NCI-H526 treated with DMSO at 0.1 percent for 48 hours (cell line): ENCODE results near the gene HS3ST3A1.

Experiments
- DNase-seq: peaks from one replicate; lab custom pipeline; 2025; lab: John Stamatoyannopoulos, UW

The HS3ST3A1 gene

GRCh38 chr17:13598353-13599167, 3.2 kb downstream of the HS3ST3A1 start:
- DNase-seq = no peak

DNA sequence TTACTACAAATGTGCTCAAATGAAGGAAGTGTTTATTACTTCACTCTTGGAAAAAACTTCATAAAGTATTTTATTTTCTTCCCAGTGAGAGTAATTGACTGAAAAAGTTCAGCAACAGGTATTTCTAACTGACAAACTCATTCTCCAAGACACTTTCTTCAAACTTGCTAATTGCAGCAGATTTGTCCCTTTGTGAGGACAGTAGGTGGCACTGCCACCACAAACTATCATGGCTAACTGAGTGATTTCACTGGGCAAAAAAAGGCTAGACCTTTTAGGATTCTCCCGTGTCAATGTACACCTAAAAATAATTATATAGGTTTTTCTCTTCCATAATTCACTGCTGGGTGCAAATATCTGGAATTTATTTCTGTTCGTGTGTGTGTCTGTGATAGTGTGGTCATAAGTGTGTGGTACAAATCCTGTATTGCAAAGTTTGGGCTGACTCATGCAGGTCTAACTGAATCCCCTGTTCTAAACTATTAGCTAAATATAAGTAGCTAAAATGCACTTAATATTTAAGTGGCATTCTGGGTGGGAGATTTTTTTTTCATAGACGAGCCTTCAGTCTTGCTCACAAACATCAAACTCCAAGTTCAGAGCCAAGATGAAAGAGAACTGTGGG, 3.9 kb downstream of the HS3ST3A1 start:
- no peak for DNase-seq

DNA sequence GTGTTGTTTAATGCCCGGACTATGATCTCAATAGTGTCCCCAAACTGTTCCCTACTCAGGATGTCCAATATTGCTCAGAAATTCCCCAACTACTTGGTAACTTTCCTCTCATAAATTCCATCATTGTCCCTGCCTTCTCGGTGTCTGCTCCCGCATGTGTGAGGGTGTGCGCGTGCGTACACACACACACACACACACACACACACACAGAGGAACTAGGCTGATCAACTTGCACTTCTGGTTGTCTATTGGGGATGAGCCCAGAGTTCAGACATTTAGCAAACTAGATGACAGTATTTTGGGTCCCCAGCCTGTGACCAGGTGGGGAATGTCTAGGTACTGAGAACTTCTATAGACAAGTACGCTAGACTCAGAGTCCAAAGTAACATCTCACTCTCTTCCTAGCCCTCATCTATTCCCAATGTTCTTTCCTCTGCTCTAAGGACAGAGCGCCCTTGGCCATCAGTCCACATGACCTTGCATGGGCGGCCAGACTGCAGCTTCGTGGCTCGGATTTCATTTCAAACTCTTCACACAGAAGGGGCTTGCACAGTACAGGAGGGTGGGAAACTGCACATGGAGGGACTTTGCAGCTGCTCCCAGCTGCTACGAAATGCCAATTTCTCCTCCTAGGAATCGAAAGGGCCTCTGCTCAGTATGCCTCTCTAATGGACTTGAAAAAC, 5.3 kb downstream of the HS3ST3A1 start:
- DNase-seq = no peak

GRCh38 chr17:13595599-13595899, 6.2 kb downstream of the HS3ST3A1 start:
- no peak for DNase-seq

DNA sequence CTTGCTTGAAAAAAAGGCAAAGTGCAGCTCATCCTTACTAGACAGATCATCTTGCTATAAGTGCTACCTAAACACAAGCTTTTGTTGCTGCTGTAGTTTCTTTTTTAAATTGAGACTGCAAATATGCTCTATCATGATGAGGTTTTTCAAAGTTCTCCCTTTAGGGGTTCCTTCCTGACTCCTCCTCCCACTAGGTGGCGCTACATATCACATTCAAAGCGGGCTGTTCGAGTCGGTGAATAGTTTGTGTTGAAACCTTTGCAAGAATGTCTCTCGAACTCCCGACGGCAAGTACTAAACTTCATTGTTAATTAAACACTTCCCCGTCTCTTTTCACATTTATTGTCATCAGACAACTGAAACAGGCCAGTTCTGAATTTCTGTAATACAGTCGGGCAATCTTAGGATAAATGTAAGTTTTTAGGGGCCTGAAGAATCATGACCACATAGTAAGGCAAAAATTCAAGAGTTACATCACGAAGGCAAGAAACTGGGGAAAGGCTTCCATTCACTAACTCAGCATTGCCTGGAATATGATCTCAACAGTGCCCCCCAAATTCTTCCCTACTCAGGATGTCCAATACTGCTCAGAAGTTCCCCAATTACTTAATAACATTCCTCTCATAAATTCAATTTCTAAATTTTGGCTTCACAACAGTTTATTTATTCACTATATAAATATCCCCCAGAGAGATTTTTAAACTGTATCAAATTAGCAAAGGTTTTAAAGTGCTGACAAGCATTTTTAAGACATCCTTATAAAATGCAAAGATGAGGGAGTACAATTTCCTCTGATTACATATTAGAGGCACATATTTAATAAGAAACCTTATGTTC, 6.7 kb downstream of the HS3ST3A1 start:
- DNase-seq = peak; percentile 17

DNA sequence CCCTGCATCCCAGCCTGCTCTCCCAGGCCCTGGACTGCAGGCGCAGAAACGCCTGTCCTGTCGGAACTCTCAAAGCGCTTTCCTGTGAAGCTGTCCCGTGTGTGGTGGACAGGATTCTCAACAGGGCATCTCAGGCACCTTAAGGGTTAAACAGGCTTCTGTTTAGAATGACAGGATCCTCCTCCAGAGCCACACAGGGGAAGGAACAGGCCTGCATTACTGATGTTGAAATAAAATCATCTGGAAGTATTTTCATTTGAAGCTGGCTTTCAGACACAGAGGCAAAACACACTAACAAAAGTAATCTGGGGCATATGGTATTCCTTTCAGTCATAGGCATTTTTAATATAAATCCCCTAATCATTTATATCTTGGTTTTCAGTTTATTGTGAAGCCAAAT, 7.4 kb downstream of the HS3ST3A1 start:
- no peak for DNase-seq

GRCh38 chr17:13593757-13594156, 8.0 kb downstream of the HS3ST3A1 start:
- no peak for DNase-seq

DNA sequence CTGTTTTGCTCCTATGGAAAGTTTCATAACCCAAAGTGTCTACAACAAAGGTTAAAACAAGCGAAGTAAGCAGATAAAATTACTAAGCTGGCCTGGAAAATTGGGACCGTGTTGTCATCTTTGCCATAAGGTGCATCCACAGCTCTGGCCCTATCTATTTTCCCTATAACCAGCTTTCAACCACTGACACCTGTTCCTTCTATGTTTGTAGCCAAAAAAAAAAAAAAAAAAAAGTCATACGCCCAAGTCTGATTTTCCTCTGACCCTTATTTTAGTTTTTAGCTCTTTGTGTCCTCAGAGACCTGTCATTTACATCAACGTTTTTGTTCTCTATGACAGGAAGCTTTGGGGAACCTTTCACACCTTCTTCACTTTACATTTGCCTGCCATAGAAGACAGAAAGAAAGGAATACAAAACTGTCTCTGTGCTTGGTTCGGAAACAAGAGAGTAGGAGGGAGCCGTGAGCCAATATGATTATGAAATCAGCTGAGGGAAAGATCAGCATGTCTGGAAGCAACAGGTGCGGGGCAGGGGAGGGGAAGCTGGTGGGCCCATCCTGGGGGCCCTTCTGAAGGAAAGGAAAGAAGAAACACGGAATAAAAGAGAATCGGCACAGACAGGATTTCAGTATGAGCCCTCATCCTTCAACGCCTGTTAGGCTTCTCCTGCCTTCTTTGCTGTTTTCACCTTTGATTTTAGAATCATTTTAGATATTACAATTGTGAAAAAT, 8.5 kb downstream of the HS3ST3A1 start:
- no peak for DNase-seq

DNA sequence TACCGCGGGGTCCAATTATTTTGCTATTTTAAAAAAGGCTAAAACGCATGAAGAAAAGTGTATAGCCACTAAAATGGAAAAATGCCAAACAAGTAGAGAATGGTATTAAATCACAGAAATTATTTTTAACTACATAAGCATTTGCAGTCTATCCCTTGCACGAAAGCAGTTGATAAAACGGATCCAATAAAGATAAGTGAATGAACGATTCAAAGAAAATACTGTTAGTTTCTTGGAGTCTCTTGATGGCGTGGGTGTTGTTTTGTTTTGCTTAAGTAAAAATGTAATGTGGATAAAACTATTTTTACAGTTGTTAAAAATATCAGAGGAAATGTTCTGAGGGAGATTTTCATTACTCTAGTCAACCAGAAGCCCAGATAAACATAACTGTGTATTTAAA, 9.3 kb downstream of the HS3ST3A1 start:
- DNase-seq = no peak

DNA sequence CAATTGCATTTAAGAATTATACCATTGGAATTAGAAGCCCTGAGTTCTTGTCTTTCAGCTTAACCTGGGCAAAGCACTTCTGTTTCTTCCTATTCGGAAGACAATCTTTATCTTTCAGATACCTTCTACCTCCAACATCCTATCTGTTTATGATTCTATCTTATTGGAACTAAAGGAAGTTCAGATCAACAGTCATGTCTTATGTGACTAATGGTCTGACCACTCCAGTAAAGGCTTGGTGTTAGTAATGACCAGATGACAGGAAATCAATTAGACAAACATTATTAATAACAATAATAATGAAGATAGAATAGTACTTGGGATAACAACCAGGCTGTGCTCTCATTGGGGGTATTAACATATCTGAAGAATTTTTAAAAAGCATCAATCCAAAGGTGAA, 11.3 kb downstream of the HS3ST3A1 start:
- DNase-seq = no peak

- DNase-seq = no peak
Observed at GRCh38 chr17:13589658-13590057, 12.1 kb downstream of the HS3ST3A1 start.

- no peak for DNase-seq
Observed at GRCh38 chr17:13587487-13588338, 14.0 kb downstream of the HS3ST3A1 start.

DNA sequence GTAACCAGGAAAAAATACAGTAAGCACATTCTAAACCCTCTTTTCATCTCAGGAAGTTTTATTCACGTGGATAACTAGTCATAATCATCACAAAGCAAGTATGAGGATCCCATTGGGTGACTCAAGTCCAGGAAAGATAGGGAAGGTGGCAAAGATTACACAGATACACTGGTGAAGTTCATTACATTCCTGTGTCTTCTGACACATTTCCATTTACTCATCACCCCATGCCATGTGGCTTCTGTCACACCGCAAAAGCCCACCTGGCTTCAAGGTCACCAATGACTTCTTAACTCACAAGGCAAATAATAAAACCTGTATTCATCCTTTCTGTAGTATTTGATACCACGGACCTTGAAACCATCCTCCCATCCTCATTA, 17.0 kb downstream of the HS3ST3A1 start:
- DNase-seq = no peak

DNA sequence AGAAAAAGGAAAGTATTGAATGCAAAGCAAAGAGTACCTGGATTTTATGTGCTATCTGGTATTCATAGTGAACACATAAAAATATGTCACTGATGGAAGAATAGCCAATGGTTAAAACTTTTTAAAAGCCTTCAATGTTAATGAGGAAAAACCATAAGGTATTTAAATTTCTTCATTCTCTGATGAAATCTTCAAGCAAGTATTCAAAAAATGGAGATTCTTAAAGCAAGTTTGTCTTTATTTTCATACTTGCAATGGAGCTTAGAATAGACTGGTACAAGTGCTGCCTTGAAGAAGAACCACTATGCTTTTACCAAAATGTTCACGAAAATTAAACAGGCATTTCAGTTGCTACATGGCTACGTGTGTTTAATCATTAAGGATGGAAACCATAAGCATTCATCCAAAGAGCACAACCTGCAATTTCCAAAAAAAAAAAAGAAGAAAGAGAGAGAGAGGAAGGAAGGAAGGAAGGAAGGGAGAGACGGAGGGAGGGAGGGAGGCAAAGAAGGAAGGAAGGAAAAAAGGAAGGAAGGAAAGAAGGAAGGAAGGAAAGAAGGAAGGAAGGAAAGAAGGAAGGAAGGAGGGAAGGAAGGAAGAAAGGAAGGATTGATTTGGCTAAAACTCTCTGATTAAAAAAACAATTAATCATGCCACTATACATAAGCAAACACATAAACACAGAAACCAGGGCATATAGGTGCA, 17.6 kb downstream of the HS3ST3A1 start:
- DNase-seq = no peak

- DNase-seq = no peak
Observed at GRCh38 chr17:13582776-13583547, 18.8 kb downstream of the HS3ST3A1 start.

GRCh38 chr17:13581925-13582324, 19.8 kb downstream of the HS3ST3A1 start:
- no peak for DNase-seq

GRCh38 chr17:13580790-13581189, 20.9 kb downstream of the HS3ST3A1 start:
- no peak for DNase-seq

GRCh38 chr17:13576661-13577526, 24.8 kb downstream of the HS3ST3A1 start:
- no peak for DNase-seq
